ENCODE measurements around the gene TRDN. TPM values are rescaled to one million over a fixed set of nuclear protein-coding genes. Genes with fewer than 3 reads are reported as not detected.
"Not testable (repeated sequence)": the region's sequence is repeated elsewhere in the genome, so short reads cannot be mapped to it uniquely, and the experiment has no call there.

Gene TRDN
- polyA plus RNA-seq, 1 experiment: not detected

DNA sequence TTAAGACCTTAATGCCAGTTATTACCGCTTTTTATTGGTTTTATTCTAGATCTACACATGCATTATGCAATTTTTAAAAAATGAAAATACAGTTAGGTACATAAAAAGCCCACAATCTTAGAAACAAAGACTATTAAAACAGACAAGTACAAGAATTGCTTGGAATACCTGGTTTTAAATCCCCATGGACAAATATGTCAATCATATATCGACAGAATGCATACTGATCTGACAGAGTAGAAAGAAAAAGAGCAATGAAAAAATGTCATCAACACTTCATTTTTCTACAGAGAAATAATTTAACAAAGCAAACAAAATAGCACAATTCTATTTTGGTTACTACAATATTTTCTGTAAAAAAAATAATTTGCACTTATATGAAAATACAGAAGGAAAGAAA lies 139.7 kb downstream of the TRDN start:
- DNase-seq (ENCODE audit: low read depth): no peak
- CTCF ChIA-PET: no interaction called here
- no peak overlapping the region for H3K4me3 ChIP-seq (ENCODE audit: low read depth, low read length)
- TF ChIP-seq, protein P1, sequence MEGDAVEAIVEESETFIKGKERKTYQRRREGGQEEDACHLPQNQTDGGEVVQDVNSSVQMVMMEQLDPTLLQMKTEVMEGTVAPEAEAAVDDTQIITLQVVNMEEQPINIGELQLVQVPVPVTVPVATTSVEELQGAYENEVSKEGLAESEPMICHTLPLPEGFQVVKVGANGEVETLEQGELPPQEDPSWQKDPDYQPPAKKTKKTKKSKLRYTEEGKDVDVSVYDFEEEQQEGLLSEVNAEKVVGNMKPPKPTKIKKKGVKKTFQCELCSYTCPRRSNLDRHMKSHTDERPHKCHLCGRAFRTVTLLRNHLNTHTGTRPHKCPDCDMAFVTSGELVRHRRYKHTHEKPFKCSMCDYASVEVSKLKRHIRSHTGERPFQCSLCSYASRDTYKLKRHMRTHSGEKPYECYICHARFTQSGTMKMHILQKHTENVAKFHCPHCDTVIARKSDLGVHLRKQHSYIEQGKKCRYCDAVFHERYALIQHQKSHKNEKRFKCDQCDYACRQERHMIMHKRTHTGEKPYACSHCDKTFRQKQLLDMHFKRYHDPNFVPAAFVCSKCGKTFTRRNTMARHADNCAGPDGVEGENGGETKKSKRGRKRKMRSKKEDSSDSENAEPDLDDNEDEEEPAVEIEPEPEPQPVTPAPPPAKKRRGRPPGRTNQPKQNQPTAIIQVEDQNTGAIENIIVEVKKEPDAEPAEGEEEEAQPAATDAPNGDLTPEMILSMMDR (IDR thresholded peaks at IDR 0.05; ENCODE audit: insufficient read depth, low read depth, low read length): no peak
- POLR2A ChIA-PET: no interaction called here
- H3K36me3 ChIP-seq (ENCODE audit: control insufficient read depth, insufficient read depth, low read length): no peaks in the 10 kb centered on the region
- no peaks in the 10 kb centered on the region for H3K27me3 ChIP-seq (ENCODE audit: control insufficient read depth, insufficient read depth, low read length)

DNA sequence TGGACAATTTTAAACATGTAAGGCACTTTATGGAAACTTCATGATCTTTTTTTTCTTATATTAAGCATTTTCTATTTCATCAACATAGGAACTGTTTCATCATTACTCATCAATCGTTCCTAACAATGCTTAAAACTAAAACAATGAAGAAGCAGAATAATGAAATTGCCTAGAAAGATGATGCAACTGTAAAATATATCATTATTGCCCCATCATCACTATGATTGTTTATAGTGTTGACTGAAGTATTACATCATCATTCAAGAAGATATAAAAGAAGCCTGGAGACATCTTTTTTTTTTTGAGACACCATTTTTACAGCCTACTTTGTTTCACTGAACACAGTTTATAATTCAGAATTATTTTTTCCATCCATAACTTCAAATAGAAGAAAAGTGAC lies 147.2 kb downstream of the TRDN start:
- ChIA-PET POLR2A (no interaction called here), CTCF (no interaction called here)
- TF ChIP-seq, protein P1 (IDR thresholded peaks at IDR 0.05; ENCODE audit: insufficient read depth, low read depth, low read length): no peak
- no peaks in the 10 kb centered on the region for H3K27me3 ChIP-seq (ENCODE audit: control insufficient read depth, insufficient read depth, low read length)
- no peak for DNase-seq (ENCODE audit: low read depth)
- no peaks in the 10 kb centered on the region for H3K36me3 ChIP-seq (ENCODE audit: control insufficient read depth, insufficient read depth, low read length)
- H3K4me3 ChIP-seq (ENCODE audit: low read depth, low read length): no peak overlapping the region

DNA sequence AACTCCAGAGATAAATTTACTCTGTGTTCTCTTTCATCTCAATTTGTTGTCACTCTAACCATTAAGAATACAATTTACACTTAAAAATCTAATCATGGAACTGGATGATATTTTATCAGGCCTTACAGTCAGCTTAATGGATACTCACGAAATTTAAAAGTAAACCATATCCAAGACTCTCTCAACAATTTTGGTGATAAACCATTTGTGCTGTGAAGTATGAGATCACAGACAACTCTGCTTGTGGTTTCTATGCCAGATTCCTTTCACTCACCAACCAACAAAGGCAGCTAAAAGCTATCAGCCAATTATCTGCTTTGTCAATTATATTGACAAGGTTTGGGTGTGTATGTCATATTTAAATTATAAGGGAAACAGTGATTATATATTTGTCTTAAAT lies 155.8 kb downstream of the TRDN start:
- no peaks in the 10 kb centered on the region for H3K27me3 ChIP-seq (ENCODE audit: control insufficient read depth, insufficient read depth, low read length)
- TF ChIP-seq, protein P1 (IDR thresholded peaks at IDR 0.05; ENCODE audit: insufficient read depth, low read depth, low read length): no peak
- ChIA-PET POLR2A (no interaction called here), CTCF (no interaction called here)
- no peak for DNase-seq (ENCODE audit: low read depth)
- H3K4me3 ChIP-seq (ENCODE audit: low read depth, low read length): no peak overlapping the region
- no peaks in the 10 kb centered on the region for H3K36me3 ChIP-seq (ENCODE audit: control insufficient read depth, insufficient read depth, low read length)

DNA sequence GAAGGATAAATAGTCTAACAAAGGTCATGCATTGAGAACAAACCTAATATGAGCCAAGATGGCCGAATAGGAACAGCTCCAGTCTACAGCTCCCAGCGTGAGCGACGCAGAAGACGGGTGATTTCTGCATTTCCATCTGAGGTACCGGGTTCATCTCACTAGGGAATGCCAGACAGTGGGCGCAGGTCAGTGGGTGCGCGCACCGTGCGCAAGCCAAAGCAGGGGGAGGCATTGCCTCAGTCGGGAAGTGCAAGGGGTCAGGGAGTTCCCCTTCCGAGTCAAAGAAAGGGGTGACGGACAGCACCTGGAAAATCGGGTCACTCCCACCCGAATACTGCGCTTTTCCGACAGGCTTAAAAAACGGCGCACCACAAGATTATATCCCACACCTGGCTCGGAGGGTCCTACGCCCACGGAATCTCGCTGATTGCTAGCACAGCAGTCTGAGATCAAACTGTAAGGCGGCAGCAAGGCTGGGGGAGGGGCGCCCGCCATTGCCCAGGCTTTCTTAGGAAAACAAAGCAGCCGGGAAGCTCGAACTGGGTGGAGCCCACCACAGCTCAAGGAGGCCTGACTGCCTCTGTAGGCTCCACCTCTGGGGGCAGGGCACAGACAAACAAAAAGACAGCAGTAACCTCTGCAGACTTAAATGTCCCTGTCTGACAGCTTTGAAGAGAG lies 164.6 kb downstream of the TRDN start:
- DNase-seq (ENCODE audit: low read depth); H3K4me3 ChIP-seq (ENCODE audit: low read depth, low read length); H3K27me3 ChIP-seq (ENCODE audit: control insufficient read depth, insufficient read depth, low read length); CTCF ChIA-PET; POLR2A ChIA-PET; H3K36me3 ChIP-seq (ENCODE audit: control insufficient read depth, insufficient read depth, low read length): not testable (repeated sequence)

DNA sequence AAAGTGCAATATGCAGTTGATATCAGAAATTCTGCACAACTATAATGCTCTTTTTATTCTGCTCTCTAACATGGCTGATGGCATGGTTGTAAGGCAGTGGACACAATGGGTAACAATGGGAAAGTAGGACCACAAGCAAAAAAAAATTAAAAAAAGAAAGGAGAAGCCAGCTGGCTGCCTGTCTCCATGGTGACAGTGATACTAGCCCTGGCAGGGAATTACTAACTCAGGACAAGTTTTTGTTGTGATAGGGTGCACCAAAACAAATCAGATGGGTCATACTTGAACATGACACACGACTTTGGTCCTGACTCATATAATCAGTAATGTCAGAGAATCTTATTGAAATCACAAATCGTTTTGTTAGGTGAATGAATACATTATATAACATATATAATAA lies 169.4 kb downstream of the TRDN start:
- DNase-seq (ENCODE audit: low read depth): no peak
- TF ChIP-seq, protein P1 (IDR thresholded peaks at IDR 0.05; ENCODE audit: insufficient read depth, low read depth, low read length): no peak
- no peaks in the 10 kb centered on the region for H3K27me3 ChIP-seq (ENCODE audit: control insufficient read depth, insufficient read depth, low read length)
- no peak overlapping the region for H3K4me3 ChIP-seq (ENCODE audit: low read depth, low read length)
- POLR2A ChIA-PET: no interaction called here
- H3K36me3 ChIP-seq (ENCODE audit: control insufficient read depth, insufficient read depth, low read length): no peaks in the 10 kb centered on the region
- CTCF ChIA-PET: no interaction called here

DNA sequence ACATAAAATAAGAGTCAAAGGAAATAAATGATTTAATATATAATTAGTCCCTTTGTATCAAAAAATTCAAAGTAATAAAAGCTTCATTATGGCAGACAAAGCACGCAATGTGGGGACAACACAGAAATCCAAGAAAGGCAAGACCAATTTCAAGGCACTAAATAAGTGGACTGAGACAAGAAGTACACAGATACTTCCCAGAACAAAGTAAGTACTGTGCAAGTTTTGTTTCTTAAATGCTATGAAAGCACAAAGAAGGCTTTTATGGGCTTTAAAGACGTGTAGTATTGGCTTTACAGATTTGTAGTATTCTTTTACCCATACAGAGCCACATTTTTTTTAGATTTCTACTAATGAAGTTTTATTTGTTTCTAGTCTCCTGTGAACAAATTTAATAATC lies 174.6 kb downstream of the TRDN start:
- Histone ChIP-seq H3K36me3 (ENCODE audit: control insufficient read depth, insufficient read depth, low read length) (no peaks in the 10 kb centered on the region), H3K4me3 (ENCODE audit: low read depth, low read length) (no peak overlapping the region), H3K27me3 (ENCODE audit: control insufficient read depth, insufficient read depth, low read length) (no peaks in the 10 kb centered on the region)
- ChIA-PET CTCF (interaction anchor here (0.7 to 0.9 kb wide), 2 partner anchors 17 to 74 kb away, joined by 4 read pairs; no protein-coding TSS in a partner anchor), POLR2A (no interaction called here)
- TF ChIP-seq, protein P1 (IDR thresholded peaks at IDR 0.05; ENCODE audit: insufficient read depth, low read depth, low read length): no peak
- no peak for DNase-seq (ENCODE audit: low read depth)
